ENCODE measurements around the gene RASA3. TPM values are rescaled to one million over a fixed set of nuclear protein-coding genes. Genes with fewer than 3 reads are reported as not detected.

The RASA3 gene
- total RNA-seq, 4 donors from 2014 or later: 29.5 to 38.1 (median 34.6) TPM

DNA sequence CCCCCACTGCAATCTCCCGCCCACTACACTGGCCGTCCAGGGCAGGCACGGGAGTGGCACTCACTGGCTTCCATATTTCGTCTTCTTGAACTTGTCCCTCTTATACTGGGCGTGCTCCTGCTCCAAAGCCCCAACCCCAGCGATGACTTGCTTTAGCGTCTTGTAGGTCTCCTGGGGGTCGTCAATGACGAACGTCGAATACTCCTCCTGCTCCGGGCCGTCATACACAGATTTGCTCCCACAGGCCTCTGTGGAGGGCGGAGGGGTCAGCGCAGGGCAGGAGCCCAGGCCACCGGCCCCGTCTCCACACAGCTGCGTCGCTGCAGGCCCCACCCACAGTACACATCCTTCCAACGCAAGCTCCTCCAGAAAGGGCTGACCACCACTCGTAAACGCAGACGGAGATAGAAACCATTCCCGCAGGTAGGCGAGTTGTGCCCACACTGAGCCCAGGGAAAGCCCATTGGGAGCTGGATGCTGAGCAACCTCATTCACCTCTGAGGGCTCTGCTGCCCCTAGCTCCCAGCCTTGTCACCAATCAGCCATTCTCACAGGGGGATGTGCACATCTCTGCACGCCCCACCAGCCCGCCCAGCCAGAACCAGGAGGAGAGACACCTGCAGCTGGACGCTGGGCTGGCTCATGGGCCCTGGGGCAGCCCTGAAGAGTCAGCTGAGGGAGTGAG is 150.7 kb downstream of the RASA3 start:
- H3K36me3 ChIP-seq: peaks cover 21 to 59% (median 36%) of the 10 kb centered on the region in 4 donors

DNA sequence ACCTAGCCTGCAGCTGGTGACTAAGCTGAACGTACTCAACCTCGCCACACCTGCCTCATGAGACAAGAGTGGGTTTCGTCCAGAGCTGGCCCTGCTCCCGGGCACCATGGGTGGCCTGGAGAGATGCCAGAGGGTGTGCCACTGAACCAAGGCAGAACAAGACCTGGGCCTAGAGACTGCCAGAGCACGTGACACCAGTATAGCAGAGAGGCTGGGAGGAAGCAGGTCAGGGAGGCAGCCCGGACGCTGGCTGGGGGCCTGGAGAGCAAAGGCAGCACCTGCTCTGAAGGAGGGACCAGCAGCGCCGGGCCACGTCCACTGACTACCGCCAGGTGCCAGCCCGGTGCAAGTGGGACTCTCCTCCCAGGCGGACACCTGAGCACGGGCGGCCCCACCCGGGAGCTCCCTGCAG is 151.2 kb downstream of the RASA3 start:
- H3K27ac ChIP-seq (replicated peaks in 1 of 4): peak overlapping the region in 1 of 4 donors; percentile 28
- WGBS: 85% methylated on average over 16 of the region's 16 CpGs
- H3K27me3 ChIP-seq: no peaks in the 10 kb centered on the region
- no peaks in the 10 kb centered on the region for H3K9me3 ChIP-seq
- peaks cover 21 to 60% (median 36%) of the 10 kb centered on the region in 4 donors for H3K36me3 ChIP-seq
- H3K4me1 ChIP-seq: peaks cover 10 to 26% (median 22%) of the 10 kb centered on the region in 4 donors
- no peak overlapping the region for H3K4me3 ChIP-seq
- intact Hi-C loops (cut with DNase I): no loop called here
- TF ChIP-seq POLR2AphosphoS5 (IDR thresholded peaks at IDR 0.05) (no peak), POLR2A (IDR thresholded peaks at IDR 0.05; ENCODE audit: low read depth) (no peak), EP300 (IDR thresholded peaks at IDR 0.05) (no peak)
- TF ChIP-seq, protein P1, sequence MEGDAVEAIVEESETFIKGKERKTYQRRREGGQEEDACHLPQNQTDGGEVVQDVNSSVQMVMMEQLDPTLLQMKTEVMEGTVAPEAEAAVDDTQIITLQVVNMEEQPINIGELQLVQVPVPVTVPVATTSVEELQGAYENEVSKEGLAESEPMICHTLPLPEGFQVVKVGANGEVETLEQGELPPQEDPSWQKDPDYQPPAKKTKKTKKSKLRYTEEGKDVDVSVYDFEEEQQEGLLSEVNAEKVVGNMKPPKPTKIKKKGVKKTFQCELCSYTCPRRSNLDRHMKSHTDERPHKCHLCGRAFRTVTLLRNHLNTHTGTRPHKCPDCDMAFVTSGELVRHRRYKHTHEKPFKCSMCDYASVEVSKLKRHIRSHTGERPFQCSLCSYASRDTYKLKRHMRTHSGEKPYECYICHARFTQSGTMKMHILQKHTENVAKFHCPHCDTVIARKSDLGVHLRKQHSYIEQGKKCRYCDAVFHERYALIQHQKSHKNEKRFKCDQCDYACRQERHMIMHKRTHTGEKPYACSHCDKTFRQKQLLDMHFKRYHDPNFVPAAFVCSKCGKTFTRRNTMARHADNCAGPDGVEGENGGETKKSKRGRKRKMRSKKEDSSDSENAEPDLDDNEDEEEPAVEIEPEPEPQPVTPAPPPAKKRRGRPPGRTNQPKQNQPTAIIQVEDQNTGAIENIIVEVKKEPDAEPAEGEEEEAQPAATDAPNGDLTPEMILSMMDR (IDR thresholded peaks at IDR 0.05): no peak
- DNase-seq (ENCODE audit: extremely low spot score): no peak

More for the DNA sequence above, 150.7 kb downstream of the RASA3 start:
- H3K4me1 ChIP-seq: peaks cover 10 to 21% (median 17%) of the 10 kb centered on the region in 4 donors
- no peak for TF ChIP-seq EP300 (IDR thresholded peaks at IDR 0.05)
- no peak for TF ChIP-seq POLR2A (IDR thresholded peaks at IDR 0.05; ENCODE audit: low read depth)
- no peak for TF ChIP-seq POLR2AphosphoS5 (IDR thresholded peaks at IDR 0.05)
- TF ChIP-seq, protein P1 (IDR thresholded peaks at IDR 0.05): no peak
- intact Hi-C loops (cut with DNase I): no loop called here
- H3K27ac ChIP-seq (replicated peaks in 1 of 4): peak overlapping the region in 1 of 4 donors; percentile 28
- H3K27me3 ChIP-seq: no peaks in the 10 kb centered on the region
- no peaks in the 10 kb centered on the region for H3K9me3 ChIP-seq
- DNase-seq (ENCODE audit: extremely low spot score): no peak
- no peak overlapping the region for H3K4me3 ChIP-seq
- 89% methylated on average over 18 of the region's 28 CpGs for WGBS

DNA sequence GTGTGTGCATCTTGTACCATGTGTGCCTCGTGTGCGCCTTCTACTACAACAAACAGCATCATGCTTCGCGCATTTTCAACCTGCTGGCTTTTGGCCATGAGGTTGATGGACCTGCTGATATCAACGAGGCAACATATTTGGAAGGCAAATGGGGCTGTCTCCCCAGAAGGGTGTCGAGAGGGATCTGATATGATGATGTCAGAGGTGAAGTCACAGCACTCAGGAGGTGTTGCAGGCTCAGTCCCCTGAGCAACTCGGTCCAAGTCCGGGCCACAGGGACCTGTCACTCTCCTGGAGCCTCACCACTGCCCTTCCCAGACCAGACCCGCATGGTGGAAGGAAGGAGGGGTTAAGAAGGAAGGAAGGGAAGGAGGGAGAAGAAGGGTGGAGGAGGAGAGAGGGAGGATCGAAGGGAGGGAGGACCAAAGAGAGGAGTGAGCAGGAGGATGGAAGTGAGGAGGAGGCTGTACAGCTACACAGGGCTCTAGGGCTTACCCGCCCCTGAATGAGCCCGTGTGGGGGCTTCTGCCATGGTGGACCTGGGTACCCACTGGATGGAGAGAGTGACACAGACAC is 151.8 kb downstream of the RASA3 start:
- WGBS: 94% methylated on average over 12 of the region's 12 CpGs
- intact Hi-C loops (cut with DNase I): no loop called here
- Histone ChIP-seq H3K27me3 (no peaks in the 10 kb centered on the region), H3K9me3 (no peaks in the 10 kb centered on the region), H3K4me3 (no peak overlapping the region), H3K27ac (replicated peaks in 1 of 4) (peak overlapping the region in 1 of 4 donors; percentile 28), H3K36me3 (peaks cover 22 to 63% (median 39%) of the 10 kb centered on the region in 4 donors), H3K4me1 (peaks cover 10 to 26% (median 23%) of the 10 kb centered on the region in 4 donors)
- TF ChIP-seq POLR2A (IDR thresholded peaks at IDR 0.05; ENCODE audit: low read depth) (no peak), POLR2AphosphoS5 (IDR thresholded peaks at IDR 0.05) (no peak), EP300 (IDR thresholded peaks at IDR 0.05) (no peak)
- TF ChIP-seq, protein P1 (IDR thresholded peaks at IDR 0.05): no peak
- DNase-seq (ENCODE audit: extremely low spot score): no peak

DNA sequence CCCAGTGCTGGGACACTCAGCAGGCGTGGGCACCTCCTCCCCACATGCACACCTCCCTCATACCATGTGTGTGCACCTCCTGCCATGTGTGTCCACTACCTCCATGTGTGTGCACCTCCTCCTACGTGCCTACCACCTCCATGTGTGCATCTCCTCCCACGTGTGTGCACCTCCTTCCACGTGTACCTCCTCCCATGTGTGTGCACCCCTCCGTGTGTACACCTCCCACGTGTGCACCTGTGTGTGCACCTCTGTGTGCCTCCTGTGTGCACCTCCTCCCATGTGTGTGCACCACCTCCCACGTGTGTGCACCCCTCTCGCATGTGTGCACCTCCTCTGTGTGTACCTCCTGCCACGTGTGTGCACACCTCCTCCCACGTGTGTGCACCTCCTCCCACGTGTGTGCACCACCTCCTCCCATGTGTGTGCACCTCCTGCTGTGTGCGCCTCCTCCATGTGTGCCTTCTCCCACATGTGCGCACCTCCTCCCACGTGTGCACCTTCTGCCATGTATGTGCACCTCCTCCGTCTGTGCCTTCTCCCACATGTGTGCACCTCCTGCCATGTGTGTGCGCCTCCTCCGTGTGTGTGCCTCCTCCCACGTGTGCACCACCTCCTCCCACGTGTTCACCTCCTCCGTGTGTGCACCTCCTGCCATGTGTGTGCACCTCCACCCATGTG is 152.5 kb downstream of the RASA3 start:
- H3K36me3 ChIP-seq: peaks cover 25 to 70% (median 44%) of the 10 kb centered on the region in 4 donors
- no peaks in the 10 kb centered on the region for H3K27me3 ChIP-seq
- H3K9me3 ChIP-seq: no peaks in the 10 kb centered on the region
- intact Hi-C loops (cut with DNase I): no loop called here
- H3K27ac ChIP-seq (replicated peaks in 1 of 4): no peak overlapping the region
- H3K4me3 ChIP-seq: no peak overlapping the region
- DNase-seq (ENCODE audit: extremely low spot score): no peak
- H3K4me1 ChIP-seq: peaks cover 10 to 26% (median 23%) of the 10 kb centered on the region in 4 donors
- WGBS: 94% methylated on average over 20 of the region's 20 CpGs
- TF ChIP-seq POLR2AphosphoS5 (IDR thresholded peaks at IDR 0.05) (no peak), EP300 (IDR thresholded peaks at IDR 0.05) (no peak), POLR2A (IDR thresholded peaks at IDR 0.05; ENCODE audit: low read depth) (no peak)
- TF ChIP-seq, protein P1 (IDR thresholded peaks at IDR 0.05): no peak

Measured in esophagus muscularis mucosa (tissue), 4 donors.